HFF-Myc (cell line): ENCODE results near the gene PDZD7.
"Not testable (repeated sequence)": the region's sequence is repeated elsewhere in the genome, so short reads cannot be mapped to it uniquely, and the experiment has no call there.

Source experiments
- DNase-seq: peaks from one replicate; pipeline ENCODE4 v3.0.0-alpha.2; 2011; ENCODE audit warnings: low read depth; ENCODE audit errors: extremely low read depth
- H3K4me3 ChIP-seq: replicated peaks from 2 replicates; pipeline ENCODE4 v1.5.1; 2011; ENCODE audit warnings: low read depth, mild to moderate bottlenecking, control low read depth, low read length
- CTCF ChIP-seq: IDR thresholded peaks from 2 replicates; pipeline ENCODE4 v1.5.1; 2012; ENCODE audit warnings: mild to moderate bottlenecking, low read depth, low read length, control low read depth; ENCODE audit errors: missing control alignments

PDZD7 gene

DNA sequence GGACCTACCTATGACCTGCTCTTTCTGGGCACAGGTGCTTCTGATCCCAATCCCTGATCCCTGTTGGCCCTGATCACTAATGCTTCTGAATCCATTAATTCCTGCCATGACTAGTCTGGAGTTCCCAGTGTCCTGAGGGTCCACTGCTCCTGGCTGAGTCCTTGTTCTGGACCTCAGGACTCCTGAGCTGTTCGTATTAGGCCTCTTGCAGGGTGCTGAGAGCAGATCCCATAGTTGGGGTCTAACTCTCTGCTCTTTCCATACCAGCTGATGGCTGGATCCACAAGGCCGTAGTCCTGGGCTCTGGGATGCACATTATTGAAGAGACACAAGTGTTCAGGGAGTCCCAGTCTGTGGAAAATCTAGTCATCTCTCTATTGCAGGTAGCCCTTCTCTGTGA is 50.6 kb downstream of the PDZD7 start:
- H3K4me3 ChIP-seq, result no peak overlapping the region
- no peak for DNase-seq
- no peak for TF ChIP-seq CTCF

GRCh38 chr10:100979791-100980272 is 51.1 kb downstream of the PDZD7 start:
- no peak for DNase-seq
- H3K4me3 ChIP-seq, result no peak overlapping the region
- TF ChIP-seq CTCF, result no peak

- no peak overlapping the region for H3K4me3 ChIP-seq
- TF ChIP-seq CTCF, result no peak
- no peak for DNase-seq
Observed at GRCh38 chr10:100978901-100979195, 52.1 kb downstream of the PDZD7 start.

- no peak overlapping the region for H3K4me3 ChIP-seq
- no peak for DNase-seq
Observed at GRCh38 chr10:100978121-100978900, 52.6 kb downstream of the PDZD7 start.

DNA sequence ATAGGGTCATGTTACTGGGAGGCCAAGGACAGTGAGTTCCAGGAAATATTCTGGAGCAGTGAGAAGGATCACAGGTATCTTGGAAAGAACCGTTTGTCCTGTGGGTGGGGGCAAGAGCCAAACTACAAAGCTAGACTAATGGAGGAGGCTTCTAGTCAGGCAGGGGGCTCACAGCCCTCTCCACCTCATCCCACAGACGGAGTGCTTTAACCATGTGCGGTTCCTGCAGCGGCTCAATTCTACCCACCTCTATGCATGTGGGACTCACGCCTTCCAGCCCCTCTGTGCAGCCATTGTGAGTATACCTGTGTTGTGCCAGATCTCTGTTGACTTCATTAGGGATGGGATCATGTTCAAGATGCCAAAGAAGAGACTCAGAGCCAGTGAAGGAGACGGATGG is 53.5 kb downstream of the PDZD7 start:
- H3K4me3 ChIP-seq, result no peak overlapping the region
- no peak for TF ChIP-seq CTCF
- no peak for DNase-seq

More at GRCh38 chr10:100978121-100978900, 52.6 kb downstream of the PDZD7 start:
- TF ChIP-seq CTCF, result no peak

DNA sequence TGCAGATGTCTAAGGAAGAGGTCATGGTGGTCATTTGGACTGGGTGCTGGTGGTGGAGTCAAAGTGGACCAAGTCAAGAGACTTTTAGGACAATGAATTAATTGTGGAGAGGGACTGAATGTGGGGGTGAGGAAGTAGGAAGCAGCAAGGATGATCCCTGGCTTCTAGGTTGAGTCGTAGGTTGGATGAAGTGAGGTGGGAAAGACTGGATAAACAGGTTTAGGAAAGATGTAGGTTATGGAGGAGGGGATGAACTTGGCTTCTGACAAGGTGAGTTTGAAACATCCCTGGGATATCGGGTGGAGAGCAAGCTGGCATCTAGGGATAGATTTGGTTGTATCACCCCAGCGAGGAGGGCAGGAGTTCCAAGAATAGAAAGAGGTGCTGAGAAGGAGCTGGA is 54.0 kb downstream of the PDZD7 start:
- DNase-seq, result no peak
- no peak overlapping the region for H3K4me3 ChIP-seq
- TF ChIP-seq CTCF, result no peak

DNA sequence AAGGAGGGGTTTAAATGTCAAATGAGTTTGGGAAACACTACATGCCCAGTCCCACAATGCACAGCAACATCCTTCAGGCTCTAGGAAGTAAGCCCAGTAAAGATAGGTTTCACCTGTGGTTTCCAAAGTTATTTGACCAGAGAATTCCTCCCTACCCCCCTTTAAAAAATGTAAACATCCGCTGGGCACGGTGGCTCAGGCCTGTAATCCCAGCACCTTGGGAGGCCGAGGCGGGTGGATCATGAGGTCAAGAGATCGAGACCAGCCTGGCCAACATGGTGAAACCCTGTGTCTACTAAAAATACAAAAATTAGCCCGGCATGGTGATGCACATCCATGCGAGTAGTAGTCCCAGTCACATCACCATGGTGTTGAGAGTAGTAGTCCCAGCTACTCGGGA is 55.5 kb downstream of the PDZD7 start:
- H3K4me3 ChIP-seq, DNase-seq: not testable (repeated sequence)
